ENCODE data around the gene SNRNP200. TPM values are rescaled to one million over a fixed set of nuclear protein-coding genes. Genes with fewer than 3 reads are reported as not detected.

The SNRNP200 gene
- total RNA-seq, 1 donor from 2014 or later, result 104 TPM

- no peak for DNase-seq (ENCODE audit: low read depth)
- no peak overlapping the region for H3K4me3 ChIP-seq (ENCODE audit: low read depth, low read length)
- peaks cover 14% of the 10 kb centered on the region for H3K27me3 ChIP-seq (ENCODE audit: control insufficient read depth, insufficient read depth, low read length)
- no peak for TF ChIP-seq CTCF (IDR thresholded peaks at IDR 0.05; ENCODE audit: insufficient read depth, low read length, poor library complexity, severe bottlenecking)
- H3K36me3 ChIP-seq (ENCODE audit: control insufficient read depth, insufficient read depth, low read length), result no peaks in the 10 kb centered on the region
These were observed 14.1 kb upstream of the SNRNP200 start for GRCh38 chr2:96319396-96319795.

- H3K36me3 ChIP-seq (ENCODE audit: control insufficient read depth, insufficient read depth, low read length), result no peaks in the 10 kb centered on the region
- H3K4me3 ChIP-seq (ENCODE audit: low read depth, low read length), result no peak overlapping the region
- TF ChIP-seq CTCF (IDR thresholded peaks at IDR 0.05; ENCODE audit: insufficient read depth, low read length, poor library complexity, severe bottlenecking), result no peak
- DNase-seq (ENCODE audit: low read depth), result no peak
- peaks cover 14% of the 10 kb centered on the region for H3K27me3 ChIP-seq (ENCODE audit: control insufficient read depth, insufficient read depth, low read length)
These were observed 13.4 kb upstream of the SNRNP200 start for GRCh38 chr2:96318723-96319122.

- Histone ChIP-seq H3K27me3 (ENCODE audit: control insufficient read depth, insufficient read depth, low read length) (peaks cover 12% of the 10 kb centered on the region), H3K4me3 (ENCODE audit: low read depth, low read length) (no peak overlapping the region), H3K36me3 (ENCODE audit: control insufficient read depth, insufficient read depth, low read length) (no peaks in the 10 kb centered on the region)
- TF ChIP-seq CTCF (IDR thresholded peaks at IDR 0.05; ENCODE audit: insufficient read depth, low read length, poor library complexity, severe bottlenecking), result no peak
- no peak for DNase-seq (ENCODE audit: low read depth)
These were observed 12.2 kb upstream of the SNRNP200 start for GRCh38 chr2:96317584-96317997.

GRCh38 chr2:96316999-96317398 is 11.7 kb upstream of the SNRNP200 start:
- H3K36me3 ChIP-seq (ENCODE audit: control insufficient read depth, insufficient read depth, low read length), result no peaks in the 10 kb centered on the region
- H3K4me3 ChIP-seq (ENCODE audit: low read depth, low read length), result no peak overlapping the region
- no peak for TF ChIP-seq CTCF (IDR thresholded peaks at IDR 0.05; ENCODE audit: insufficient read depth, low read length, poor library complexity, severe bottlenecking)
- H3K27me3 ChIP-seq (ENCODE audit: control insufficient read depth, insufficient read depth, low read length), result peaks cover 11% of the 10 kb centered on the region
- DNase-seq (ENCODE audit: low read depth), result no peak

- H3K36me3 ChIP-seq (ENCODE audit: control insufficient read depth, insufficient read depth, low read length), result no peaks in the 10 kb centered on the region
- H3K4me3 ChIP-seq (ENCODE audit: low read depth, low read length), result no peak overlapping the region
- TF ChIP-seq CTCF (IDR thresholded peaks at IDR 0.05; ENCODE audit: insufficient read depth, low read length, poor library complexity, severe bottlenecking), result no peak
- no peak for DNase-seq (ENCODE audit: low read depth)
- no peaks in the 10 kb centered on the region for H3K27me3 ChIP-seq (ENCODE audit: control insufficient read depth, insufficient read depth, low read length)
These were observed 10.2 kb upstream of the SNRNP200 start for GRCh38 chr2:96315400-96316071.

- H3K4me3 ChIP-seq (ENCODE audit: low read depth, low read length), result no peak overlapping the region
- DNase-seq (ENCODE audit: low read depth), result no peak
- TF ChIP-seq CTCF (IDR thresholded peaks at IDR 0.05; ENCODE audit: insufficient read depth, low read length, poor library complexity, severe bottlenecking), result no peak
- H3K27me3 ChIP-seq (ENCODE audit: control insufficient read depth, insufficient read depth, low read length), result no peaks in the 10 kb centered on the region
- no peaks in the 10 kb centered on the region for H3K36me3 ChIP-seq (ENCODE audit: control insufficient read depth, insufficient read depth, low read length)
These were observed 9.7 kb upstream of the SNRNP200 start for GRCh38 chr2:96315005-96315399.
